22Rv1 (cell line): ENCODE measurements around the gene RELL1.

ENCODE experiments used
- ZFX ChIP-seq: fragments of 450-650 bp; IDR thresholded peaks from 2 replicates; pipeline ENCODE4 v1.6.1; 2017; ENCODE audit warnings: antibody characterized with exemption, borderline replicate concordance
- TF ChIP-seq, protein P1 (sequence below): fragments of 450-650 bp; IDR thresholded peaks from 2 replicates; pipeline ENCODE4 v1.5.1; 2017; ENCODE audit warnings: mild to moderate bottlenecking

DNA sequence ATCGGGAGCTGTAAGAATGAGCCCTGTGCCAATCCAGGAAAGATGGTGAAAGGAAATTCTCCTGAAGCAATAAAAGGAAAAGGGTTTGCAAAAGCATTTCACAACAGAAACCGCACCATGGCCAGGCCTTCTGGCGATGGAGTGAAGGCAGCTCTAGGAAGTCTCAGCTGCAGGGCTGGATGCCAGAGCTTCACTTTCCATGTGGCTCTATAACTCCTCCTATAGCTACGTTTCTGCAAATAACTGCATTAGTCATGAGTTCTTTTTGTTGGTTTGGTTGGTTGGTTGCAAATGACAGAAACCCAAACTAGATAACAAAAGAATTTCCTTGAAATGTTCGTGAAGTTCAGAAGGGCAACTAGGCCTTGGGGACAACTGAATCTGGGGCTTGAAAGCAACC lies 84.6 kb downstream of the RELL1 start:
- TF ChIP-seq, protein P1, sequence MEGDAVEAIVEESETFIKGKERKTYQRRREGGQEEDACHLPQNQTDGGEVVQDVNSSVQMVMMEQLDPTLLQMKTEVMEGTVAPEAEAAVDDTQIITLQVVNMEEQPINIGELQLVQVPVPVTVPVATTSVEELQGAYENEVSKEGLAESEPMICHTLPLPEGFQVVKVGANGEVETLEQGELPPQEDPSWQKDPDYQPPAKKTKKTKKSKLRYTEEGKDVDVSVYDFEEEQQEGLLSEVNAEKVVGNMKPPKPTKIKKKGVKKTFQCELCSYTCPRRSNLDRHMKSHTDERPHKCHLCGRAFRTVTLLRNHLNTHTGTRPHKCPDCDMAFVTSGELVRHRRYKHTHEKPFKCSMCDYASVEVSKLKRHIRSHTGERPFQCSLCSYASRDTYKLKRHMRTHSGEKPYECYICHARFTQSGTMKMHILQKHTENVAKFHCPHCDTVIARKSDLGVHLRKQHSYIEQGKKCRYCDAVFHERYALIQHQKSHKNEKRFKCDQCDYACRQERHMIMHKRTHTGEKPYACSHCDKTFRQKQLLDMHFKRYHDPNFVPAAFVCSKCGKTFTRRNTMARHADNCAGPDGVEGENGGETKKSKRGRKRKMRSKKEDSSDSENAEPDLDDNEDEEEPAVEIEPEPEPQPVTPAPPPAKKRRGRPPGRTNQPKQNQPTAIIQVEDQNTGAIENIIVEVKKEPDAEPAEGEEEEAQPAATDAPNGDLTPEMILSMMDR = no peak
- TF ChIP-seq ZFX = no peak
